Central memory CD4-positive, alpha-beta T cell (primary cell): ENCODE data around the gene FAM53B.
"Not testable (repeated sequence)": the region's sequence is repeated elsewhere in the genome, so short reads cannot be mapped to it uniquely, and the experiment has no call there.

Experiments used
- DNase-seq: peaks from one replicate; pipeline ENCODE4 v3.0.0; 2022

Gene FAM53B

GRCh38 chr10:124594240-124594639, 149.9 kb downstream of the FAM53B start:
- no peak for DNase-seq

- no peak for DNase-seq
Measured at GRCh38 chr10:124593431-124593985, 150.7 kb downstream of the FAM53B start.

- no peak for DNase-seq
Measured at GRCh38 chr10:124592736-124593430, 151.3 kb downstream of the FAM53B start.

- no peak for DNase-seq
Measured at GRCh38 chr10:124592101-124592500, 152.1 kb downstream of the FAM53B start.

GRCh38 chr10:124591123-124591495, 153.1 kb downstream of the FAM53B start:
- DNase-seq: no peak

- DNase-seq: no peak
Measured at GRCh38 chr10:124590216-124591122, 153.7 kb downstream of the FAM53B start.

GRCh38 chr10:124589491-124590041, 154.6 kb downstream of the FAM53B start:
- DNase-seq: no peak

- DNase-seq: no peak
Measured at GRCh38 chr10:124588736-124589490, 155.3 kb downstream of the FAM53B start.

- not testable (repeated sequence) for DNase-seq
Measured at GRCh38 chr10:124588341-124588735, 155.8 kb downstream of the FAM53B start.

- DNase-seq: no peak
Measured at GRCh38 chr10:124587811-124588211, 156.4 kb downstream of the FAM53B start.

GRCh38 chr10:124586142-124586541, 158.0 kb downstream of the FAM53B start:
- DNase-seq: no peak

GRCh38 chr10:124579011-124579399, 165.2 kb downstream of the FAM53B start:
- DNase-seq: no peak

GRCh38 chr10:124578231-124579010, 165.8 kb downstream of the FAM53B start:
- no peak for DNase-seq

GRCh38 chr10:124577651-124578050, 166.5 kb downstream of the FAM53B start:
- DNase-seq: no peak

- DNase-seq: no peak
Measured at GRCh38 chr10:124576526-124577420, 167.4 kb downstream of the FAM53B start.

- no peak for DNase-seq
Measured at GRCh38 chr10:124575107-124576035, 168.8 kb downstream of the FAM53B start.

GRCh38 chr10:124574456-124575070, 169.6 kb downstream of the FAM53B start:
- no peak for DNase-seq

- DNase-seq: no peak
Measured at GRCh38 chr10:124573726-124574455, 170.3 kb downstream of the FAM53B start.
